Measurements from ENCODE around the gene COL6A2. TPM values are rescaled to one million over a fixed set of nuclear protein-coding genes. Genes with fewer than 3 reads are reported as not detected.

Gene COL6A2
- total RNA-seq, 2 donors from 2014 or later = 198 to 474 TPM

- TF ChIP-seq POLR2A (IDR thresholded peaks at IDR 0.05) = no peak
- no peak for TF ChIP-seq CTCF (IDR thresholded peaks at IDR 0.05)
- no peak for TF ChIP-seq POLR2AphosphoS5 (IDR thresholded peaks at IDR 0.05)
- H3K27me3 ChIP-seq (replicated peaks; ENCODE audit: insufficient read depth) = no peaks in the 10 kb centered on the region
- no peak overlapping the region for H3K4me3 ChIP-seq
- H3K36me3 ChIP-seq = peaks cover 0 to 11% of the 10 kb centered on the region in 2 donors
- H3K27ac ChIP-seq = no peak overlapping the region
- 92% methylated on average over 66 of the region's 69 CpGs for WGBS
- no peaks in the 10 kb centered on the region for H3K4me1 ChIP-seq (replicated peaks)
- no peaks in the 10 kb centered on the region for H3K9me3 ChIP-seq
- DNase-seq (ENCODE audit: low spot score) = no peak
- intact Hi-C loops (cut with DNase I) = no loop called here
Measured at GRCh38 chr21:46111857-46112724, 14.2 kb downstream of the COL6A2 start.

GRCh38 chr21:46112725-46113215 is 14.9 kb downstream of the COL6A2 start:
- Histone ChIP-seq H3K27ac (no peak overlapping the region), H3K4me1 (replicated peaks) (no peaks in the 10 kb centered on the region), H3K4me3 (no peak overlapping the region), H3K9me3 (no peaks in the 10 kb centered on the region), H3K36me3 (peaks cover 0 to 11% of the 10 kb centered on the region in 2 donors), H3K27me3 (replicated peaks; ENCODE audit: insufficient read depth) (no peaks in the 10 kb centered on the region)
- DNase-seq (ENCODE audit: low spot score) = no peak
- intact Hi-C loops (cut with DNase I) = no loop called here
- TF ChIP-seq POLR2A (IDR thresholded peaks at IDR 0.05) = no peak
- TF ChIP-seq CTCF (IDR thresholded peaks at IDR 0.05) = no peak
- TF ChIP-seq POLR2AphosphoS5 (IDR thresholded peaks at IDR 0.05) = no peak
- WGBS = 93% methylated on average over 20 of the region's 20 CpGs

DNA sequence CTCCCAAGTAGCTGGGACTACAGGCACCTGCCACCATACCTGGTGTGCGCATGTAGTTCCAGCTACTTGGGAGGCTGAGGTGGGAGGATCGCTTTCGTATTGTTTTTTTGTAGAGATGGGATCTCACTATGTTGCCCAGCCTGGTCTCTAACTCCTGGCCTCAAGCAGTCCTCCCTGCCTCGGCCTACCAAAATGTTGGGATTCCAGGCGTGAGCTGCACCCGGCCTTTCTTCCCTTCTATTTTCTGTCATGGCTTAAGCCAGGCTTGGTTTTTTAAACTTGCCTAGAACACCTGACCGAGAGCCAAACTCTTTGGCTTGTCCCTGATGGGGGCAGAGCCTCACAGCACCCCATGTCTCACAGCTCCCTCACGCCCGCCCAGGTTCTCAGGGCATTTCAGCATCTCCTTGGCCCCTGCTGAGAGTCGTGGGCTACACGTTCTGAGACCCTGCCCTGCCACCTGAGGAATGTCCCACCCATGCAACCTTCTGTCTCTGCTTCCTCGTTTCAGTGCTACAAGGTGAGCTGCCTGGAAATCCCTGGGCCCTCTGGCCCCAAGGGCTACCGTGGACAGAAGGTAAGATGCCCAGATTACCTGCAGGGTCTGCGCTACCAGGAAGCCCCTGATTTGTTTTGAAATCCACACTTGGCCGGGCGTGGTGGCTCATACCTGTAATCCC is 15.7 kb downstream of the COL6A2 start:
- H3K27ac ChIP-seq = no peak overlapping the region
- 94% methylated on average over 16 of the region's 16 CpGs for WGBS
- no peaks in the 10 kb centered on the region for H3K4me1 ChIP-seq (replicated peaks)
- TF ChIP-seq POLR2A (IDR thresholded peaks at IDR 0.05) = no peak
- no peak for TF ChIP-seq POLR2AphosphoS5 (IDR thresholded peaks at IDR 0.05)
- TF ChIP-seq CTCF (IDR thresholded peaks at IDR 0.05) = no peak
- H3K27me3 ChIP-seq (replicated peaks; ENCODE audit: insufficient read depth) = no peaks in the 10 kb centered on the region
- H3K4me3 ChIP-seq = no peak overlapping the region
- DNase-seq (ENCODE audit: low spot score) = no peak
- intact Hi-C loops (cut with DNase I) = no loop called here
- H3K36me3 ChIP-seq = peaks cover 0 to 11% of the 10 kb centered on the region in 2 donors
- no peaks in the 10 kb centered on the region for H3K9me3 ChIP-seq

- TF ChIP-seq POLR2A (IDR thresholded peaks at IDR 0.05) = no peak
- TF ChIP-seq CTCF (IDR thresholded peaks at IDR 0.05) = no peak
- TF ChIP-seq POLR2AphosphoS5 (IDR thresholded peaks at IDR 0.05) = no peak
- H3K4me3 ChIP-seq = no peak overlapping the region
- H3K27ac ChIP-seq = no peak overlapping the region
- no peaks in the 10 kb centered on the region for H3K9me3 ChIP-seq
- 94% methylated on average over 4 of the region's 4 CpGs for WGBS
- DNase-seq (ENCODE audit: low spot score) = no peak
- no peaks in the 10 kb centered on the region for H3K4me1 ChIP-seq (replicated peaks)
- intact Hi-C loops (cut with DNase I) = no loop called here
- peaks cover 0 to 12% of the 10 kb centered on the region in 2 donors for H3K36me3 ChIP-seq
- H3K27me3 ChIP-seq (replicated peaks; ENCODE audit: insufficient read depth) = no peaks in the 10 kb centered on the region
Measured at GRCh38 chr21:46114963-46115362, 17.1 kb downstream of the COL6A2 start.

Data from prostate gland (tissue), 2 donors.